Ramos (cell line): ENCODE measurements around the gene PGBD5.

Source experiments
- in situ Hi-C: fragments of 300-500 bp; cut with MboI; formaldehyde crosslinking; loops from one replicate; pipeline ENCODE4 v1.14.3; 2022; ENCODE audit warnings: low sequenced_read_pairs; ENCODE audit not compliant: unreplicated experiment

The PGBD5 gene

DNA sequence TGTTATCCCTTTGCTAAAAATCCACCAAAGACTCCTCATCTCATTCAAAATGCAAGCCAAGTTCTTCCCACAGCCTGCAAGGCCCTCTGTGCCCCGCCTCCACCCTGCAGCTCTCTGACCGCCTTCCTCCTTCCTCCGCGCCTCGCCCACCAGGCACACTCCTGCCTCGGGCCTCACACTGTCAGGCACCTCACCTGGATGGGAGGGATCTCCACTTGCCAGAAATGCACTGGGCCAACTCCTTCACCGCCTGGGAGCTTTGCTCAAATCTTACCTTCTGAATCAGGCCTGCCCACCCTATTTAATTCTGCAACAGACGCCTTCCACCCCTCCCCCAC, 26.2 kb downstream of the PGBD5 start:
- in situ Hi-C loops = no loop called here

DNA sequence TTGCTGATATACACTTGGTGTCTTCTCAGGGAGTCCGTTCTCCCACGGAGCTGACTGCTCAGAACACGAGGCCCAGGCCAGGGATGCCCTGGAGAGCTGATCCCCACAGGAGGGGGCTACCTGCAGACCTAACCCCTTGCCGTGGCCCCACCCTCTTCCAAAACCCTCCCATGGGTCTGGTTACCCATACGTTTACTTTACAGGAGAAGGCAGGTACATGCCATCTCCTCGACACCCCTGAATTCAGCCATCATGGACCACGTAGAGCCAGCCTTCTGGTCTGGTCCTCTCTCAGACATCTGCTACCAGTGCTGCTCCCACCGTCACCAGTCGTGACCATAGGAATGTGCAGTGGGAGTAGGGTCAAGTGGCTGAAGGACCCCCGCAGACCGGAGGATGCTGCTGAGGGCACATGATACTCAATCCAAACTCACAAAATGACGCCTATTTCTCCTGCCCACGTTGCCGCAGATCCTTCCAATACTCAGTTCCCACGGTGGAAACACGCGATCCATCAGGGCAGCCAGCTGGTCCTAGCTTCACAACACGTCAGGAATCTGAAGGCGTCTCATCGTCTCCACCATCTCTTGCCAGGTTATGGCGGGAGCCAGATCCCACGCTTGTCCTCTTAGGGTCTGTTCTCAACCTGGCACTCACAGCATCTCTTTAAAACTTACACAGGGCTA, 26.7 kb downstream of the PGBD5 start:
- in situ Hi-C loops = no loop called here

DNA sequence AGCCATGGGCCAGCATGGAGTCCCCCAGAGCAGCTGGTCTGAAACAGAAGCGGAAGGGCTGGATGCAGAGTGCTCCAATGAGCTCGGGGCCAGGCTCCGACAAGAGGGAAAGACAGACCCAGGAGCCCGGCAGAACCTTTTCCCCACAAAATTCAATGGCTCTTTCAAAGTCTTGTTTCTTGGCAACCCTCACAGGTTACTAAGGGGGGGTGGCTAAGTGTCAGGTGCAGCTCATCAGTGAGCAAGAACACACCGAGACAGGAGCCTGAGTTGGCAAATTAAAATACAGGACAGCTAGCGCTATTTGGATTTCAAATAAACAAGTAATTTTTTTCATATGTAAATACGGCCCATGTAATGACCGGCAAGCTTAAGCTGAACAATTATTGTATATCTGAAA, 27.3 kb downstream of the PGBD5 start:
- in situ Hi-C loops = no loop called here

DNA sequence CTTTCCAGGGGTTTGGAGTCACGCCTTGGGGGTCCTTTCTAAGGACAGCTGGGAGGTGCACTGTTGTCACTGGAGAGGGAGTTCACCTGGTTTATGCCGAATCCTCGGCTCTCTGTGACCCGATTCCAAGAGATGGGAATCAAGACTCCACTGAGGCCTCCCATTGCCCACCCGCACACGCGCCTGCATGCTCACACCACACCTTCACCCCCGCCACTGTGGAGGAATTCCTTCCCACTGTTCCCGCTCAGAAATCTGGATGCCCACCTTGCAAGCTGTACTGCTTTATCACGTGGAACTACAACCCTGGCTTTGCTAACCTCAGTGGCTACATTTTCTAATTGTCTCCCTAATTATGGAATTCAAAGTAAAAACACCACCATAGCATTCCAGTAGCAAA, 29.2 kb downstream of the PGBD5 start:
- in situ Hi-C loops = no loop called here

DNA sequence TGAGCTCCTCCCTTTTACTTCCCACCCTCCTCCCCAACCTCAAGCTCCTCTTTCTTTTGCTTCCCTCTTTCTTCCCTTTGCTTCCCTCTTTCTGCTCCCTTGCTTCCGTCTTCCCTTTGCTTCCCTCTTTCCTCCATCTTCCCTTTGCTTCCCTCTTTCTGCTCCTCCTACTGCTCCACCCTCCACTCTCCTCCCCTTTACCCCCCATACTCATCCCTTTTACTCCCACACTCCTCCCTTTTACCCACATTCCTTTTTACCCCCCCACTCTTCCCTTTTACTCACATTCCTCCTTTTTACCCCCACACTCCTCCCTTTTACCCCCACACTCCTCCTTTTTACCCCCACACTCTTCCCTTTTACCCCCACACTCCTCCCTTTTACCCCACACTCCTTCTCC, 30.2 kb downstream of the PGBD5 start:
- in situ Hi-C loops = no loop called here

DNA sequence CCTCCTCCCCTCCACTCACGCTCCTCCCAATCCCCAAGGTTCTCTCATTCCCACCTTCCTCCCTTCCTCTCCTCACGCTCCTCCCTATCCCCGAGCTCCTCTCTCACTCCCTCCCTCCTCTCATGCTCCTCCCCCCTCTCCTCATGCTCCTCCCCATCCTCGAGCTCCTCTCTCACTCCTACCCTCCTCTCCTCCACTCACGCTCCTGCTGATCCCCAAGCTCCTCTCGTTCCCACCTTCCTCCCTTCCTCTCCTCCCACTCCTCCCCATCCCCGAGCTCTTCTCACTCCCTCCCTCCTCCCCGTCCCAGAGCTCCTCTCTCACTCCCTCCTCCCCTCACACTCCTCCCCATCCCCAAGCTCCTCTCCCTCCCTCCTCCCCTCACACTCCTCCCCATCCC, 31.4 kb downstream of the PGBD5 start:
- in situ Hi-C loops = no loop called here

DNA sequence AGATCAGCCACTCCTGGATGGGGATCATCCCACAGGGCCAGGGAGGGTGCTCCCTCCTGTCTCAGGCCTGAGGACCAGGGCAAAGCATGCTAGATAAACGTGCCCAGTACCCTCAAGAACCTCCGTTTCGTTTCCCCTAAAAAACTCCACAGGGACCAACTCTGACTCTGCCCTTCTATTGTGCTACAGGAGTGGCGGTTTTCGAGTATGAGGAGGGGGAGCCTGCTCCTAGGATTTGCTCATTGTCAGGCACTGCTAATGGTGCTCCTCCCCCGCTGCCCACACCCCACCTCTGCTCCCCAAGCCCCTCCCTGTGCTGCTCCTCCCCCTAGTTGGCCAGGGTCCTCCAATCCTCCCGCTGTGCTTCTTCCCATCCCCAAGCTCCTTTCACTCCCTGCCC, 32.0 kb downstream of the PGBD5 start:
- in situ Hi-C loops = no loop called here

DNA sequence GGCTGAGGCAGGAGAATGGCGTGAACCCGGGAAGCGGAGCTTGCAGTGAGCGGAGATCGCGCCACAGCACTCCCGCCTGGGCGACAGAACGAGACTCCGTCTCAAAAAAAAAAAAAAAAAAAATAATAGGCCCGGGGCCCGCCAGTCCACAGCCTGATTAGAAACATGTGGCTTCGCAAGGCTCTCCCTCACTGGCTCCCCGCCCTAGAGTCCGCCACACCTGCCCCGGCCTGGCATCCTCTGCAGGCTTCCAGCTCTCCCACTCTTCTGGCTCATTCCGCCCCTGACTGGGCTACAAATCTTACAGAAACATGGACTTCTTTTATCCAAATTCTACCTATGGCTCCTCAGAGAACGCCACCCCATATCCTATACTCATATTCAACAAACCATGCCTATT, 32.4 kb downstream of the PGBD5 start:
- in situ Hi-C loops = no loop called here

DNA sequence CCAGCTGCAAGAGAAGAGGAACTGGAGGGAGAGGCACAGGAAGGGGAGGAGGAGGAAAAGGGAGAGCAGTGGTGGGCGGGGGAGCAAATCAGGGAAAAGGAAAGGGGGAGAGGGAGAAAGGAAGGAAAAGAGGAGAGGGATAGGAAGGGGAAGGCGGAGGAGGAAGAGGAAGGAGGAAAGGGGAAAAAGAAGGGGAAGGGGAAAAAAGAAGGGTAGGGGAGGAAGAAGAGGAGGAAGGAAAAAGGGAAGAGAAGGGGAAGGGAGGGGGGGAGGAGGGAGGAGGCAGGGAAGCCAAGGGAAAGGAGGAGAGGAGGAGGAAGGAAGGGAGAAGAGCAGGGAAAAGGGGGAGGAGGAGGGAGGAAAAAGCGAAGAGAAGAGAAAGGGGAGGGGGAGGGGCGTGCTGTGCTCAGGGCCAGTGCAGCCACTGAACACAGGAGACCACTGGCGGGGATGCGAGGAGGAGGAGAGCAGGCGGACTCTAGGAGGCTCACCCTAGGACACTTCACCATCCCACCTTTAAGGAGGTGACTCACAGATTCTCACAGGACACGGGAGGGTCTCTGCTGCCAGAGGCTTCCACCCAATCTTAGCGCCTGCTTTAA, 33.1 kb downstream of the PGBD5 start:
- in situ Hi-C loops = no loop called here

DNA sequence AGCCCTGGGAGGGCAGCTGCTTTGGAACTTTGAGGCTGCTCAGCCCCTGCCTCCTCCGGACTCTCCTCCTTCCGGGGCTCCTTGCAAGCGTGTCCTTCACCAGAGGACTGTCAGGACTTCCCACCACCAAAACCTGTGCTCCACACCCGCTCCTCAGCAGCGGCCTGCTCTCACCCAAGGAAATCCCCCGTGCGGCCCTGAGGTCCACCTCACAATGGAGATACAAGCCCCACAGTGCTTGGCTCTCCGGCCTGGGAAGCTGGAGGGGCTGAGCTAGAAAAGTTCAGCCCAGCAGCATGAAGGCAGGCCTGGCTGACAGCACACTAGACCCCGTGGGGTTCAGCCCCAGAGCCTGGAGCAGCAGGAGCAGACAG, 33.6 kb downstream of the PGBD5 start:
- in situ Hi-C loops = no loop called here

DNA sequence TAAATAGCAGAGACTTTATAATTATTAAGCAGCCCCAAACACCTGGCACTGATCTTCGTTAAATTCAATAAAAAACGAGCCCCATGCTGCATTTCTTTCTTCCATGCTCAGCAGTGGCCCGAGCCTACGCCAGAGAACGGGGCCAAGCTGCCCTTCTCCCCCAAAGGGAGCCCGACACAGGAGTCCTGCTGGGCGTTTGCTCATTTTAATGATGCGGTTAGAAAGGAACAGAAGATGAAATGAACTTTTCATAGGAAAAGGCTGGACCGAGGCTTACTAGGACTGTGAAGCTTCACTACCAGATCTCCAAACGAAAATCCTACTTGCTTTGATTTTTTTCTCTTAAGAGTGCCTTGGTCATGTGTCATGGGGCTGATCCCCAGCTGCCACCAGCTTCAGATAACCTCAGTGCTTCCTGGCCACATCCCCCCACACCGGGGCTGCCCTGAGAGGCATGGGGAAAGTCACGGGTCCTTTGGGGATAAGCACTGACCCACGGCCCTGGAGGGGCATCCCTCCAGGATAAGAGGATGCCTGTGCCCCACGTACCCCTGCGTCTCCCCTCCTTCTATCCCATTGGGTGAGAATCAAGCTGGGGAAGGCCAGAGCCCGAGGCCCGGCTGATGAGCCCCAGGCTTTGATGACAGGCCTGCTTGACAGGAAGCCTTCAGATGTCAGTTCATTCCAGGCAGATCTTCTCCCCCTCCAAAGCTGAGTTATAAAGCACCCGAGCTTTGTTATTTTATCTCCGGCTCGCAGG, 34.2 kb downstream of the PGBD5 start:
- in situ Hi-C loops = no loop called here

DNA sequence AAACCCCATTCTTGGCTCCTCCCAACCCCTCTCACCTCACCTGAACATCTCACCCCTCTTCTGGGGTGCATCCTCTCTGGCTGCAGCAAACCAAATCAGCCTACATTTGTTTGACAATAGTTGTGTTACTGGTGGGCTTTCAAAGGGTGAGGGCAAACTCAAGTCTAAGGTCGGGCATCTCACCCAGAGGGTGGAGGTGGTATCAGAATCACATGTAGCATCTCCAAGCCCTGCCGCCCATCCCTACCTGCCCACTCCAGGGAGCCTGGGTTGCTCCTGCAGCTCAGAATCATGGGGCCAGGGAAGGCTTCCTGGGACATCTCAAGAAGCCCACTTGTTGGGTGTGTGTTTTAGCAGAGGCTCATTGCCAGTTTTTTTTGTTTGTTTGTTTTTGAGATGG, 35.8 kb downstream of the PGBD5 start:
- in situ Hi-C loops = no loop called here

DNA sequence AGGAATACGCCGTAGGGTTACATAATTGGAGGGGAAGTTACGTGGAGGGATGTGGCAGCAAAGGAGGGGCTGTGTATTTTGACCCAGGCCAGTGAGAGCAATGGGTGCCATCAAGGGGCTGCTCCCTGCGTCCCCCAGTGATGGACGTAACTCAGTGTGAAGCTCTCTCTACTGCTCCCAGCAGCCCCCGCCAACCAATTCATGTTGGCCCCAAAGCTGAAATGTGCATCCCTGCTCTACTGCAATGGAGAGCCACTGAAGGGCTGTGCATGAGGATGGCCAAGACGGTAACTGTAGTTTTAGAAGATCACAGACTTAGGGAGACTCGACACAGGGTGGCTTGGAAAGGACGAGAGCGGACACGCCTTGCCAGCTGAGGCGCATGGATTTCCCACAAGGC, 38.3 kb downstream of the PGBD5 start:
- in situ Hi-C loops = no loop called here

DNA sequence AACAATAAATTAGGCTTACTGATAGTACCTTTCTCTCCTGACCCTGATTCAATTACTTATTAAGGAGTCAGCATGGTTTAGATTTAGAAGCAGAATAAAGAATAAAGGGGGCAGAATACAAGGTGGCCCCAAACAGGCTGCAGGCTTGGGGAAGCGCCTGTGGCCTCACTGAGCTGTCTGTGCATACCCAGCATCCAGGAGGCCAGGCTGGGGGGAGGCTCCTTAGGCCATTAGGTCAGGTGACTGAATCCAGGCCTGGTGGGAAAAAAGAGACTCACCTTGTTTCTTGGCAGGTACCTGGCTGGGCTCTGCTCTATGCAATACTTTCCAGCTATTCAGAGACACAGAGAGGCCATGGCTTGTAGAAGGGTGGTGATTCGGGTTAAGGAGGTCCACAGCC, 38.8 kb downstream of the PGBD5 start:
- in situ Hi-C loops = no loop called here

DNA sequence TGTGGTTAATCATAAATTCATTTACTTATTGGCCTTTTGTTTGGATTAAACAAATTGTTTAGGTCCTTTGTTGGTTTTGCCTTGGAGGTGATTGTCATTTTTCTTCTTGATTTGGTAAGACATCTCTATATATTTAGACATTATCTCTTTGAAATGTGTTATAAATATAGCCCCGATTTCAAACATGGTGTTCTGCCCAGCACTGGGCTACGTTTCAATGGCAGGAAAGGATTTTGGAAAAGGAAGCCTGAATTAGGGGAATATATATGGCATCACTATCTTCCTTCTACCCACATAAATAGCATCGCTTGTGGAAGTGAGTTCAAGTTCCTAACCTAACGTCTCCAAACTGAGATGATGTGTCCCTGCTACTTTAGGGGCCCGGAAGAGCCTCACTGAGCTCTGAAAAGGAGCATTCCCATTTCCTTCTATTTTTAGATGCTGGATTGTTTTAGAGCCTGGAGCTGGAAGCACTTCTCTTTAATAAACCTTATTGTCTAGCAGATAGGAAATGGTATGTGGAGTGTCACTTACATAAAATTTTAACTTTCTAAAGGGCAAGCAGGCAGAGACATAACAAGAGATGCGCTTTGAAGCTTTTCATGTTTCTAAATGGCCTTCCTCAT, 39.4 kb downstream of the PGBD5 start:
- in situ Hi-C loops = no loop called here

DNA sequence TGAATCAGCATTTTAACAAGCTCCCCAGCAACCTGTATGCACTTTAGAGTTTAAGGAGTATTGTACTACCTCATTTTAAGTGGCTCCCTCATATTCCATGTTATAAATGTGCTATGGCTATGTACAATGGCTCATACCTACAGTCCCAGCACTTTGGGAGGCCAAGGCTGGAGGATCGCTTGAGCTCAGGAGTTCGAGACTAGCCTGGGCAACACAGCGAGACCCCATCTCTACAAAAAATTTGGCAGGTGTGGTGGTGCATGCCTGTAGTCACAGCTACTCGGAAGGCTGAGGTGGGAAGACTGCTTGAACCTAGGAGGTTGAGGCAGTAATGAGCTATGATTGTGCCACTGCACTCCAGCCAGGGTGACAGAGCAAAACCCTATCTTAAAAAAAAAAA, 40.2 kb downstream of the PGBD5 start:
- in situ Hi-C loops = no loop called here

DNA sequence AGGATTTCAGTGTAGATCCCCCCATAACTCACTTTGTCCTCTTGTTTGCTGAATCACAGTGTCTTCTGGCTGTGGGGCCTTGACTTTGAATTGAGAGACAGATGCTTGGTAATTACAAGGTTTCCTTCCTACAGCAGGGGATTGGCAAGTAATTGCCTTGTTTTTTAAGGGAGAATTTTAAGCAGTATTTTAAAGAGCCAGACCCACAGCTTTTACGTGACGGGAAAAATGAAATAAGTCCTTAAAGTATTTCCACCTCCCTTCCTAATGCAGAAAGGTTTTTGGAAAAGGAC, 41.0 kb downstream of the PGBD5 start:
- in situ Hi-C loops = no loop called here

DNA sequence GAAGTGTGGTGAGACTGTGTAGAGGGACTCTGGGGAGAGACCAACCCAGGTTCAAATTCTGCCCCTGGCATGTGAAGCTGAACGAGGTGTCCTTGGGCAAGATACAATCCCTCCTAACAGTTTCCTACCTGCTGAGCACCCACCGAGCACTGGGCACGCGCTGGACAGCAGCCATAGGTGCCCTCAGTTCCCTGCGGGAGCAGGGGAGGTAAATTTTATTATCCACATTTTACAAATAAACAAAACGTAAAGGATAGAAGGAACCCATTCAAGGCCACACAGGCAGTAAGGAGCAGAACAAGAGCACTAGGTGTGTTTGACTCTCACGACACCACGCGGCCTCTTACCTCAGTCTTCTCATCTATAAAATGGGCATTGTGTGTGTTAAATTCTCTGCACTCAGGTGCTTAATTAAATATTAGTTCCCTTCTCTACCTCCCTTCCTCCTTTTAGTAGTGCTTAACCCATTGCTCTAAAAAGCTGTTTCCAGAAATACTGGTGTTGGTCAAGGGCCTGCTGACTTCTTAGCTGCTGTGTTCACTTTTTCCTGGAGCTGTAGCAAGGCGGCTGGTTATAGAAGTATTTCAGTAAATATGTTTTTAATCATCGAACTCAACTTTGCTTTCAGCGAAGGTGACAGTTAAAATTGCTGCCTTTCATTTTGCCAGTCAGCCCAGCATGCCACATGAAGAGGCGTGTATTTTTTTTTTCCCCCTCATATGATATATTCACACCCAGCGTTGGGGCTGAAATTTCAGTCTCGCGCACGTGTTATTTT, 41.6 kb downstream of the PGBD5 start:
- in situ Hi-C loops = no loop called here

DNA sequence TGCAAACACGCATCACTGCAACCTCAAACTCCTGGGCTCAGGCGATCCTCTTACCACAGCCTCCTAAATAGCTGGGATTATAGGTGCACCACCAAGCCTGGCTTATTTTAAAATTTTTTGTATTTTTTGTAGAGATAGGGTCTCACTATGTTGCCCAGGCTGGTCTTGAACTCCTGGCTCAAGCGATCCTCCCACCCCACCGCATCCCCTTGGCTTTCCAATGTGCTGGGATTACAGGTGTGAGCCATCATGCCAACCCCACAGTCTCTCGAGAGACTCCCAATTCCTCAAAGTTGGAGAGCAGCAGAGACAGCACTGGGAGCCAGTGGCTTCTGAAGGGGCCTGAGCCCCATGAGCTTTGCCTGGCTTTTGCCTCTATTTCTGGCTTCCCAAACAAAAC, 42.7 kb downstream of the PGBD5 start:
- in situ Hi-C loops = no loop called here

DNA sequence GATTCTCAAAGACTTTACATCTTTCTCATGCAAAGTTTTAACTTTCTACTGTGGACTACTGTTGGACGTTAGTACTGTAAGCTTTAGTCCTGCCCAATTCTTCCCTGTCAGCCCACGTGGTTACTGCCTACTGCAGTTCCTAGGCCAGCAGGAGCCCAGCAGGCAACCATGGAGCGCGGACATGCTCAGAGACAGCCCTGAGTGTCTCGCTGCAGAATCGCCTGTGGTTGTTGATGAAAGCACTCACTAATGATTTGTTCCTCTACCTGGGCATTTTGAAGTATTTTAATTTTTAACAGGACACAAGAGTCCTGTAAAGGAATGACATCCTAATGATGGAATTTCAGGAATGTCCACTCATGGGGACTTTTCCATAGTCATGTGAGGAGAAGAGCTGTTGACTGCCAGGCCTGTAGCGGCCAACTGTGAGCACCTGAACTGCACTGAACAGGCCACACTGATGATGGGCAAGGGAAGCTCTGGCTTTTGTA, 44.1 kb downstream of the PGBD5 start:
- in situ Hi-C loops = no loop called here

DNA sequence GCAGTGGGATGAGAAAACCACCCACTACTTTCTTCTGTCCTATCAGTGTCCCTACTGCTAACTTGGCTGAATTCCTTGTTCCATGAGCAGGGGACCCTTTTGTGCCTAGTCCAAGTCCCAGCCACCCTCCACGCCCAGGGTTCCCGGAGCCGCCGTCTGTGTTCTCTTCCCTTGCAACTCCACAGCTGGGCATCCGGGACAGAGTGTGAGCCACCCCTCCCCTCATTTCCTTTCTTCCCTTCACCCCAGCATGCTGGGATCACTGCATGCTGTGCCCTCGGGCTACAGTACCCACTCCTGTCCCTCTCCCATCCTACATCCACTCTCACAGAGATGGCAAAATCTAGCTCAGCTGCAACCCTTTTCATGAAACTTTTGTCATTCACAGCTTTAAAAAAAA, 44.5 kb downstream of the PGBD5 start:
- in situ Hi-C loops = no loop called here
